ENCODE data around the gene CHAF1A.

The CHAF1A gene

DNA sequence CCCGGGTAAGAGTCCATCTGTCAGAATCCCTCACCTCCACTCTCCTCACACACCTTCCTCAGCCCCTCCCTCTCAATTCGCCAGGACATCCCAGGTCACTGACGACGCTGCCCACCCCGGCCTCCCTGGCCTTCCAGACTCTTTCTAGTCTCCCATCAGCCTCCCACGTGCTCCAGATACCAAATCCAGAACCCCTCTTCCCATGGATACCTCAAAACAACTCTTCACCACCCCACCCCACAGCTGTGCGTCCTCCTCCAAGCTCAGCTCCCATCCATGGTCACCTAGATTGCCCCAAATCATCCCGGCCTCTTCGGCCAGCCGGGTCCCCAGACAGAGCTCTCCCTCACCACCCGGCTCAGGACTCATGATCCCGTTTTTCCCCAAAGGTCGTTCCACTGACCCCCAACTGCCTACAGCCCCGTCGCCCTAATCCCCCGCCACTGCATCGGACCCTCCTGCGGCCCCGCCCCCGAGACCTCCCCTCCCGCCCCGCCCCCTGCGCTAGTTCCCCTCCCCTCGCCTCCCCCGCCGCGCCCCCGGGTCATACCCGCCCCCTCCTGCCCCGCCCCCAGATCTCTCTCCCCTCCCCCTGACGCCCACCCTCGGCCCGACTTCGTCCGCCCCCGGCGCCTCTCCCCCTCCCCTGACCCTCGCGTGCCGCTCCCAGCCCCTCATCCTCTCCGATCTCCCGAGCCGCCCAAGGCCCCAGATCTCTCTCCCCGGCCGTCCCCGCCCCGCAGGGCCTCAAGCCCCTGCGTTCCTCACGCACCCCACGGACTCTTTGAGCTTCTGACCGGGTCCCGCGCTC is 54.6 kb downstream of the CHAF1A start:
- DNase-seq (ENCODE audit: low spot score): peak; percentile 91

GRCh38 chr19:4457654-4458395 is 55.4 kb downstream of the CHAF1A start, which contains the start of gene UBXN6:
UBXN6 (minus strand) TSS chr19:4457794; CDS start chr19:4457697, 97 bp downstream.
- DNase-seq (ENCODE audit: low spot score): peak; percentile 93

GRCh38 chr19:4464815-4465581 is 62.6 kb downstream of the CHAF1A start:
- no peak for DNase-seq (ENCODE audit: low spot score)

- DNase-seq (ENCODE audit: low spot score): no peak
Observed at GRCh38 chr19:4467835-4468234, 65.4 kb downstream of the CHAF1A start.

DNA sequence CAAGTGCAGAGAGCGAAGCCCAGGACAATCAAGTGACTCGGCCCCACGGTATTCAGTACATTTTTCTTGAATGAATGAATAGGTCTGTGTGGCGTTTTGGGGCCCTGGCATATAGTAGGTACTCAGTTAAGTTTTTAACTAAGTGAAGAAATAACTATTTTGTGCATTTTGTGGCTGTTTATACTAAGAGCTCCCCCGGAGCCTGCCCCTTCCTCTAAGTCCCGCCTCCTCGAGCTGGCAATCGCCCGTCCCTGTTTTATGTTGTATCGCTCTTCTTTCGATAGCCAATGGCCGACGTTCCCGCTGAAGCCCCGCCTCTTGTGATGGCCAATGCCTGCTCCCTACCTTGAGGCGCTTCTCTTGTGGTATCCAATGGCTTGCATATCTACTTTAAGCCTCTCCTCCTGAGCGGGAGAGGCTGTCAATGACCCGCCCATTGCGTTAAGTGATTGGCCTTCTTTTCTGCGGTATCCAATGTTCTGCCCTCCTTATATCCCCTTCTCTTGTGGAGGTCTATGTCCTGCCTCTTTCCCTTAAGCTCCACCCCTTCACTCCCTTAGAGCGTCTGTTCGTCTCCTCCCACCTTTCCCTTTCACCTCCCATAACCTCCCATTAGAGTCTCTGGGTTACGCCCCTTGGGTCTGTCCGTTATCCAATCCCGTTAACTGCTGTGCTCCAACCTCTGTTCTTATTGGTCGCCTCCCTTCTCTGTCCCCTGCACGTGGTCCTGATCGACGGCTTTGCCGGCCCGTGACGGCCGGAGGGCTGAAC is 69.1 kb downstream of the CHAF1A start:
- peak; percentile 99 for DNase-seq (ENCODE audit: low spot score)

- DNase-seq (ENCODE audit: low spot score): no peak
Observed at GRCh38 chr19:4472174-4472974, 69.9 kb downstream of the CHAF1A start, which contains the start of gene HDGFL2. HDGFL2 (plus strand) TSS chr19:4472297; CDS start chr19:4472351, 54 bp downstream.

- peak; percentile 5 for DNase-seq (ENCODE audit: low spot score)
Observed at GRCh38 chr19:4473011-4473762, 70.7 kb downstream of the CHAF1A start.

- DNase-seq (ENCODE audit: low spot score): peak; percentile 43
Observed at GRCh38 chr19:4473763-4474513, 71.5 kb downstream of the CHAF1A start.

DNA sequence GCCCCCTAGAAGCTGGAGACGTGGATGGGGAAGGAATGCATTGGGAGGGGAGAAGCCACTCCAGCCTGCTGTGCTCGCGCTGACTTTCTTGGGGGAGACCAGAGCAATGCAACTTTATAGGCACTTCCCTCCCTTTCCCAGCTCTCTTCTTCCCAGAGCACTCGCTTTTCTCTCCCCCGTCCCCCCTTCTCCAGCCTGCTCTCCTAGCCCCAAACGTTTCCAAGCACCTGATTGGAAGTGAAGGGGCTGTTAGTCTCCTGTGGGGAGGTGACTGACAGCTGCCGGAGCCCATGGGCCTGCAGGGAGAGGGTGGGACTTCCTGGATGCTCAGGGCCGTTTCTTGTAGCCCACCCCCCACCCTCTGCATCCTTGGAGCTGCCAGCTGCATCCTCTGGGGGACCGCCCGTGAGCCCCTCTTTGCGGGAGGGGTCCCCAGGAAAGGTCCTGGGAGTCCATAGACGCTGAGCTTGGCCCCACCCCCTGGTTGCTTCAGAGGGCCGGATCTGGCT is 72.1 kb downstream of the CHAF1A start:
- DNase-seq (ENCODE audit: low spot score): peak; percentile 81

DNA sequence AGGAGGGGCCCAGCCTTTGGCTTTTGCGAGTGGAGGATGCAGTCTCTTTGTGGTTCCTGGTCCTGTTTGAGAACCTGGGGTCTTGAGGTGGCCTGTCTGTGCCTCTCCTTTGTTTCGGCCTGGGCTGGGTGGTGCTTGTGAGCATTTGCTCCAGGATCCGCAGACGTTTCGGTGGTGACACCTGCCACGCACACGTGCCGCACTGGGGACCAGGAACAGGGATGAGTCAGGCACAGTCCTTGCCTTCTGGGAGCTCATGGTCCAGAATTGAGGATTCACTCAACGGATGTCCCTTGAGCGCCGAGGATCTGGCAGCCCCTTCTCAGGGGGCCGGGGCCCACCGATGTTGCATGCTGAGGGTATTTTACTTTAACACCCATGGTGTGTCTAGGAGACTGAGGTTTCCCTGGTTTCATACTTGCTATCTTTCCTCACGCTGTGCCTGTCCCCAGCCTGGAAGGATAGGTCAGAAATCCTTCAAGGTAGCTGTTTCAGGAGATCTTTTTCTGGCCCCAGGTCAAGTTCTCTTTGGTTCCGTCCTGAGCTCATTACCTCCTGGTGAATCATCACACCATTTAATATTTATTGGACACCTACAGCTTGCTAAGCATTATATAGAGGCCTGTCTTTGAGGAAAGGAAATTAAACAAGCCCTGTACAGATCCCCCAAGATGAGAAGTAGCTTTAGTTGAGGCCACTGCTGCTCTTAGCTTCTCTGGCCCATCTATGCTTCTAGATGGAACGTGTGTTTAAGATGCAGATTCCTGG is 74.8 kb downstream of the CHAF1A start:
- DNase-seq (ENCODE audit: low spot score): no peak

GRCh38 chr19:4482721-4483364 is 80.4 kb downstream of the CHAF1A start:
- no peak for DNase-seq (ENCODE audit: low spot score)

GRCh38 chr19:4483385-4483784 is 80.9 kb downstream of the CHAF1A start:
- DNase-seq (ENCODE audit: low spot score): no peak

DNA sequence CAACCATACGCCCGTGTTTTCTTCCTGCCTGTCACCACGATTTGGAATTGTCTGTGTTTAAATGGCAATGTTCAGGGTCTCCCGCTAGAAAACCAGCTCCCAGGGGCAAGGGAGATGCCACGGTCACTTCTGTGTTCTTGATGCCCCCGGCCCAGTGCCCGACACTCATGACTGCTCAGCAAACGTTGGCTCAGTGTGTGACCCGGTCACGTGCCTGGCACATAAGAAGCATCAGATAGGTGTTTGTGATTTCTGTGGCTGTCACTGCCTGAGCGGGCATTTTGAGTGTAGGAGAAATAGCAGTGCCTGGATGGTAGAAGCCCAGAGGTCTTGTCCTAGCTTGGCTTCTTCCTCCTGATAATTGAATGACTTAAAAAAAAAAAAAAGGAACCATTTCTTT is 85.1 kb downstream of the CHAF1A start:
- DNase-seq (ENCODE audit: low spot score): no peak

GRCh38 chr19:4488496-4488895 is 86.1 kb downstream of the CHAF1A start:
- DNase-seq (ENCODE audit: low spot score): no peak

GRCh38 chr19:4491446-4491845 is 89.0 kb downstream of the CHAF1A start:
- DNase-seq (ENCODE audit: low spot score): no peak

DNA sequence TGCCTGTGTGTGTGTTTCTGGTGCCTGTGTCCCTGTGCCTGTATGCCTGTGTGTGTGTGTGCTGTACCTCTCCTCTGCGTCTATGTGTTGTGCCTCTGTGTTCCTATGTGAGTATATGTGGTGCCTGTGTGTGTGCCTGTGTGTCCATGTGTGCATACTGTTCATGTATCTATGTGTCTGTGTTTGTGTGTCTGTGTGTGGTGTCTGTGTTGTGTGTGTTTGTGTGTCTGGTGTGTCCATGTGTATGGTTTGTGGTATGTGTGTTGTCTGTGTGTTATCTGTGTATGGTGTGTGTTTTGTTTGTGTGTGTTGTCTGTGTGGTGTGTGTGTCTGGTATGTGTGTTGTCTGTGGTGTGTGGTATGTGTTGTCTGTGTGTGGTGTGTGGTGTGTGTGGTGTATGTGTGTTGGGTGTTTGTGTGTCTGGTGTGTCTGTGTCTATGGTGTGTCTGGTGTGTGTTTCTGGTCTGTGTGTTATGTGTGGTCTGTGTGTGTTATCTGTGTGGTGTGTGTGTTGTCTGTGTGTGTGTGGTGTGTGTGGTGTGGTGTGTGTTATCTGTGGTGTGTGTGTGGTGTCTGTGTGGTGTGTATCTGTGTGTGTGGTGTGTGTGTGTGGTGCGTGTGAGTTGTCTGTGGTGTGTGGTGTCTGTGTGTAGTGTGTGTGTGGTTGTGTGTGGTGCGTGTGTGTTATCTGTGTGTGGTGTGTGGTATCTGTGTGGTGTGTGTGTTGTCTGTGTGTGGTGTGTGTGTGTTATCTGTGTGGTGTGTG is 90.1 kb downstream of the CHAF1A start:
- no peak for DNase-seq (ENCODE audit: low spot score)

Measured in GM03348 (cell line).